B cell (primary cell): ENCODE results near the gene MAP7D1.

ENCODE experiments used
- CTCF ChIP-seq: fragments of 200-600 bp; IDR thresholded peaks from one replicate; pipeline ENCODE4 v1.8.0; 2022; ENCODE audit warnings: antibody characterized with exemption, mild to moderate bottlenecking
- EZH2 ChIP-seq: IDR thresholded peaks from 2 replicates; pipeline ENCODE4 v1.6.1; 2012; ENCODE audit warnings: borderline replicate concordance, low read depth, mild to moderate bottlenecking, moderate library complexity, low read length; ENCODE audit not compliant: insufficient read depth, poor library complexity, severe bottlenecking

- TF ChIP-seq CTCF (no peak), EZH2 (no peak)
Measured at GRCh38 chr1:36122062-36123030, 33.6 kb upstream of the MAP7D1 start.
